K562 (cell line): Measurements from ENCODE around the gene KCNQ5. TPM values are rescaled to one million over a fixed set of nuclear protein-coding genes. Genes with fewer than 3 reads are reported as not detected.

Experiments used
- ATAC-seq: fragments of 200-7000 bp; cut with Tn5 transposase; 3 replicates; pipeline ENCODE4 v1.9.1; 2020; ENCODE audit warnings: moderate library complexity
- BruUV-seq: library from RNA; stranded (reverse); fragments of 400-500 nt; replicated peaks from 2 replicates; lab custom pipeline; 2021; lab: Mats Ljungman, UMichigan
- CTCF ChIA-PET: fragments of 300-600 bp; formaldehyde crosslinking; extraction: SDS; loops from one replicate; lab custom pipeline; 2021; ENCODE audit warnings: low intra/inter-chr PET ratio; lab: Yijun Ruan, JAX
- POLR2A ChIA-PET: fragments of 300-600, 350-650 bp; sonication (Branson Sonifier 250); formaldehyde crosslinking; extraction: SDS; loops from one replicate; lab custom pipeline; 2021; ENCODE audit warnings: antibody characterized with exemption, inconsistent platforms; lab: Yijun Ruan, JAX
- DNase-seq, 4 experiments: peaks; one replicate each; pipeline versions ENCODE4 v3.0.0 to v3.0.0-alpha.2; 2011 to 2018; ENCODE audit warnings: low spot score in 3 of 4, mixed read lengths in 3 of 4; ENCODE audit errors: extremely low read depth in 1 of 4
- FAIRE-seq: peaks from 2 replicates; lab custom pipeline; 2011; peaks lifted over from hg19 to GRCh38; lab: Jason Lieb, UNC
- H2AFZ ChIP-seq: 2 replicates; pipeline ENCODE4 v1.6.0; 2011; ENCODE audit warnings: low read depth, low read length, control low read depth, inconsistent platforms
- H3K27ac ChIP-seq: fragments of 200-600 bp; 3 replicates; pipeline ENCODE4 v1.8.0; 2011; ENCODE audit warnings: low read depth, mild to moderate bottlenecking, control low read depth, inconsistent platforms, low read length, moderate library complexity, mixed read lengths; ENCODE audit errors: extremely low read depth
- H3K27me3 ChIP-seq, 2 experiments: fragments of 300-600 bp in 1 of 2; 2 replicates in 1 of 2; 3 replicates in 1 of 2; pipeline versions ENCODE4 v1.6.0 to v1.8.0; 2011; ENCODE audit warnings: inconsistent platforms in 2 of 2, low read length in 2 of 2, mild to moderate bottlenecking in 1 of 2, mixed read lengths in 1 of 2, moderate library complexity in 1 of 2; ENCODE audit not compliant: control insufficient read depth in 2 of 2, insufficient read depth in 2 of 2
- H3K36me3 ChIP-seq: fragments of 300-600 bp; 3 replicates; pipeline ENCODE4 v1.8.0; 2011; ENCODE audit warnings: mild to moderate bottlenecking, low read length, inconsistent platforms; ENCODE audit not compliant: control insufficient read depth, insufficient read depth
- H3K4me1 ChIP-seq, 2 experiments: fragments of 200-600 bp in 1 of 2; replicated peaks in 1 of 2; 2 replicates in 1 of 2; 3 replicates in 1 of 2; pipeline versions ENCODE4 v1.5.1 to v1.8.0; 2011; ENCODE audit warnings: inconsistent platforms in 2 of 2, low read length in 2 of 2, mild to moderate bottlenecking in 1 of 2, mixed read lengths in 1 of 2, moderate library complexity in 1 of 2; ENCODE audit not compliant: control insufficient read depth in 2 of 2, insufficient read depth in 2 of 2
- H3K4me2 ChIP-seq: 2 replicates; pipeline ENCODE4 v1.6.1; 2011; ENCODE audit warnings: low read length, control low read depth, inconsistent platforms, mixed read lengths; ENCODE audit not compliant: insufficient read depth
- H3K4me3 ChIP-seq: fragments of 200-600 bp; sonication (generic), shearing (Covaris generic); 2 replicates; pipeline ENCODE4 v1.5.1; 2016; ENCODE audit warnings: control low read depth, inconsistent platforms
- H3K79me2 ChIP-seq: fragments of 200-600 bp; 3 replicates; pipeline ENCODE4 v1.8.0; 2011; ENCODE audit warnings: low read length, inconsistent platforms; ENCODE audit not compliant: control insufficient read depth, insufficient read depth
- H3K9ac ChIP-seq, 2 experiments: 2 replicates each; pipeline versions ENCODE4 v1.6.0 to v1.6.1; 2011; ENCODE audit warnings: low read depth in 2 of 2, low read length in 2 of 2, control low read depth in 1 of 2, inconsistent platforms in 1 of 2, mild to moderate bottlenecking in 1 of 2, mixed read lengths in 1 of 2; ENCODE audit not compliant: insufficient read depth in 1 of 2
- H3K9me1 ChIP-seq: one replicate; pipeline ENCODE4 v1.6.0; 2011; ENCODE audit warnings: inconsistent platforms, mild to moderate bottlenecking, low read length, moderate library complexity; ENCODE audit not compliant: control insufficient read depth, insufficient read depth
- H3K9me3 ChIP-seq: replicated peaks from 2 replicates; pipeline ENCODE4 v1.5.1; 2011; ENCODE audit warnings: low read depth, low read length, inconsistent platforms; ENCODE audit not compliant: control insufficient read depth, insufficient read depth
- H4K20me1 ChIP-seq: replicated peaks from 2 replicates; pipeline ENCODE4 v1.6.1; 2011; ENCODE audit warnings: low read length, inconsistent platforms, mixed read lengths; ENCODE audit not compliant: control insufficient read depth, insufficient read depth
- ARID1B ChIP-seq: fragments of 450-650 bp; IDR thresholded peaks from 2 replicates; pipeline ENCODE4 v1.6.1; 2016; ENCODE audit warnings: antibody characterized with exemption, mild to moderate bottlenecking, inconsistent platforms
- WGBS: fragments of 100-300 bp; shearing (Covaris generic); methylation state at CpG from one replicate; pipeline ENCODE4 v1.1.6; 2016; ENCODE audit warnings: low coverage, mixed read lengths; ENCODE audit not compliant: insufficient coverage; ENCODE audit errors: missing lambda C conversion rate; 5-methylcytosine and 5-hydroxymethylcytosine counted together
- in situ Hi-C: fragments of 300-500 bp; cut with MboI; formaldehyde crosslinking; loops from 4 replicates; pipeline ENCODE4 v1.15.0; 2018; ENCODE audit warnings: inconsistent platforms, mixed read lengths
- intact Hi-C: fragments of 100-400 bp; cut with micrococcal nuclease; formaldehyde crosslinking; loops from 2 replicates; pipeline ENCODE4 v1.14.2; 2022
- polyA plus RNA-seq, 8 experiments: library from polyadenylated mRNA; depleted of rRNA in 4 of 8; stranded (reverse) in 5 of 8; unstranded in 3 of 8; fragments of >200 nt; fragmentation: Nextera tagmentation in 2 of 8; fragmentation: Illumina TruSeq in 1 of 8; extraction: Ambion mirVana in 2 of 8; extraction: Trizol in 1 of 8; gene quantifications; 2 replicates each; pipeline versions ENCODE4 v1.2.1 to v1.2.3, GENCODE V29; 2011 to 2014; ENCODE audit warnings: inconsistent platforms in 1 of 8, missing spikeins in 1 of 8
- total RNA-seq, 7 experiments: library from RNA; depleted of rRNA in 6 of 7; stranded (reverse); fragments of >200 nt in 6 of 7; fragmentation: Illumina TruSeq in 2 of 7; extraction: Trizol in 2 of 7; gene quantifications; 2 replicates each; pipeline versions ENCODE4 v1.2.1 to v1.2.3, GENCODE V29; 2011 to 2021; ENCODE audit warnings: low replicate concordance in 1 of 7
- TF ChIP-seq, protein P1 (sequence below): sonication (generic); formaldehyde crosslinking; IDR thresholded peaks from 2 replicates; pipeline ENCODE4 v1.8.1; 2023; ENCODE audit warnings: mild to moderate bottlenecking, missing genetic modification reagents, moderate library complexity
- TF ChIP-seq, protein P2 (sequence below), 2 experiments: fragments of 450-650 bp in 1 of 2; sonication (generic) in 1 of 2; formaldehyde crosslinking in 1 of 2; IDR thresholded peaks; 2 replicates each; pipeline versions ENCODE4 v1.7.1 to v1.9.0; 2016 to 2022; ENCODE audit warnings: inconsistent platforms in 1 of 2, mild to moderate bottlenecking in 1 of 2, missing genetic modification reagents in 1 of 2

The KCNQ5 gene
- total and polyA plus RNA-seq, 9 of the 15 experiments (the other 6 are each of a cell fraction or from before 2014, with no cell fraction given), result 0.31 to 5.9 (median 2.6) TPM

- Histone ChIP-seq H3K9me1 (no peaks in the 10 kb centered on the region), H3K27me3 (no peaks in the 10 kb centered on the region), H3K4me1 (no peaks in the 10 kb centered on the region), H2AFZ (no peak overlapping the region)
- no peak for ATAC-seq
- 48% methylated on average over 3 of the region's 4 CpGs for WGBS
- TF ChIP-seq ARID1B, result no peak
- TF ChIP-seq, protein P1, sequence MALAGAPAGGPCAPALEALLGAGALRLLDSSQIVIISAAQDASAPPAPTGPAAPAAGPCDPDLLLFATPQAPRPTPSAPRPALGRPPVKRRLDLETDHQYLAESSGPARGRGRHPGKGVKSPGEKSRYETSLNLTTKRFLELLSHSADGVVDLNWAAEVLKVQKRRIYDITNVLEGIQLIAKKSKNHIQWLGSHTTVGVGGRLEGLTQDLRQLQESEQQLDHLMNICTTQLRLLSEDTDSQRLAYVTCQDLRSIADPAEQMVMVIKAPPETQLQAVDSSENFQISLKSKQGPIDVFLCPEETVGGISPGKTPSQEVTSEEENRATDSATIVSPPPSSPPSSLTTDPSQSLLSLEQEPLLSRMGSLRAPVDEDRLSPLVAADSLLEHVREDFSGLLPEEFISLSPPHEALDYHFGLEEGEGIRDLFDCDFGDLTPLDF (CRISPR knock-in tag), result no peak
- TF ChIP-seq, protein P2, sequence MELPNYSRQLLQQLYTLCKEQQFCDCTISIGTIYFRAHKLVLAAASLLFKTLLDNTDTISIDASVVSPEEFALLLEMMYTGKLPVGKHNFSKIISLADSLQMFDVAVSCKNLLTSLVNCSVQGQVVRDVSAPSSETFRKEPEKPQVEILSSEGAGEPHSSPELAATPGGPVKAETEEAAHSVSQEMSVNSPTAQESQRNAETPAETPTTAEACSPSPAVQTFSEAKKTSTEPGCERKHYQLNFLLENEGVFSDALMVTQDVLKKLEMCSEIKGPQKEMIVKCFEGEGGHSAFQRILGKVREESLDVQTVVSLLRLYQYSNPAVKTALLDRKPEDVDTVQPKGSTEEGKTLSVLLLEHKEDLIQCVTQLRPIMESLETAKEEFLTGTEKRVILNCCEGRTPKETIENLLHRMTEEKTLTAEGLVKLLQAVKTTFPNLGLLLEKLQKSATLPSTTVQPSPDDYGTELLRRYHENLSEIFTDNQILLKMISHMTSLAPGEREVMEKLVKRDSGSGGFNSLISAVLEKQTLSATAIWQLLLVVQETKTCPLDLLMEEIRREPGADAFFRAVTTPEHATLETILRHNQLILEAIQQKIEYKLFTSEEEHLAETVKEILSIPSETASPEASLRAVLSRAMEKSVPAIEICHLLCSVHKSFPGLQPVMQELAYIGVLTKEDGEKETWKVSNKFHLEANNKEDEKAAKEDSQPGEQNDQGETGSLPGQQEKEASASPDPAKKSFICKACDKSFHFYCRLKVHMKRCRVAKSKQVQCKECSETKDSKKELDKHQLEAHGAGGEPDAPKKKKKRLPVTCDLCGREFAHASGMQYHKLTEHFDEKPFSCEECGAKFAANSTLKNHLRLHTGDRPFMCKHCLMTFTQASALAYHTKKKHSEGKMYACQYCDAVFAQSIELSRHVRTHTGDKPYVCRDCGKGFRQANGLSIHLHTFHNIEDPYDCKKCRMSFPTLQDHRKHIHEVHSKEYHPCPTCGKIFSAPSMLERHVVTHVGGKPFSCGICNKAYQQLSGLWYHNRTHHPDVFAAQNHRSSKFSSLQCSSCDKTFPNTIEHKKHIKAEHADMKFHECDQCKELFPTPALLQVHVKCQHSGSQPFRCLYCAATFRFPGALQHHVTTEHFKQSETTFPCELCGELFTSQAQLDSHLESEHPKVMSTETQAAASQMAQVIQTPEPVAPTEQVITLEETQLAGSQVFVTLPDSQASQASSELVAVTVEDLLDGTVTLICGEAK (IDR thresholded peaks at IDR 0.05), result peak; percentile 73
- TF ChIP-seq, protein P2 (CRISPR knock-in tag; IDR thresholded peaks at IDR 0.05), result no peak
- TF ChIP-seq, all 486 proteins: peak for 1
- Histone ChIP-seq H3K27ac (no peak overlapping the region), H3K9ac (no peak overlapping the region), H3K4me2 (no peak overlapping the region), H4K20me1 (no peaks in the 10 kb centered on the region), H3K36me3 (no peaks in the 10 kb centered on the region), H3K9me3 (no peaks in the 10 kb centered on the region), H3K4me3 (no peak overlapping the region), H3K79me2 (no peaks in the 10 kb centered on the region)
- POLR2A ChIA-PET, result no interaction called here
- intact Hi-C loops (no loop called here), in situ Hi-C loops (no loop called here)
- no peak for FAIRE-seq
- no TSS peak for BruUV-seq
- no peak for DNase-seq
- CTCF ChIA-PET, result no interaction called here
These were observed 25.0 kb downstream of the KCNQ5 start for GRCh38 chr6:72646604-72647485.
